OCI-LY1 (cell line): ENCODE data around the gene PUS7L.

Experiments
- EZH2 ChIP-seq: fragments of 200-600 bp; sonication (generic), shearing (Covaris generic); IDR thresholded peaks from 2 replicates; pipeline ENCODE4 v1.8.0; 2017; ENCODE audit warnings: borderline replicate concordance, mixed run types, mild to moderate bottlenecking, antibody characterized with exemption, low read length, moderate library complexity, mixed read lengths
- TF ChIP-seq, protein P1 (sequence below): fragments of 200-600 bp; sonication (generic), shearing (Covaris generic); IDR thresholded peaks from 2 replicates; pipeline ENCODE4 v1.5.1; 2017; ENCODE audit warnings: mild to moderate bottlenecking, antibody characterized with exemption, low read length, moderate library complexity, mixed read lengths

DNA sequence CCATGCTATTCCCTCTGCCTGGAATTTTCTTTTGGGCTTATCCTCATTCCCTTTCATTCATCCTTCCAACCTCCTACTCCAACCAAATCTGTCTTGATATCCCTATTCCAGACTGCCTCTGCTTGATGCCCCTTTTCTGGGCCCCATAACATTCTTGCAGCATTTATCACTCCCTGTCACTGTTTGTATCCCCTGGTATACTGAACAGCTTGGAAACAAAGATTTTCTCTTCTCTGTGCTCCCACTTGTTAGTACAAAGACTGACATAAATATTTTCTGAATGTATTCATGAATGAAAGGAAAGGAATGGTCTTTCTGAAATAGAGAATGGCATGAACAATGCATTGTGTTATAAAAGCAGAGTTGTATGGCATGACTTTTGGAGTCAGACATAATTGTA is 7.7 kb upstream of the PUS7L start:
- TF ChIP-seq, protein P1, sequence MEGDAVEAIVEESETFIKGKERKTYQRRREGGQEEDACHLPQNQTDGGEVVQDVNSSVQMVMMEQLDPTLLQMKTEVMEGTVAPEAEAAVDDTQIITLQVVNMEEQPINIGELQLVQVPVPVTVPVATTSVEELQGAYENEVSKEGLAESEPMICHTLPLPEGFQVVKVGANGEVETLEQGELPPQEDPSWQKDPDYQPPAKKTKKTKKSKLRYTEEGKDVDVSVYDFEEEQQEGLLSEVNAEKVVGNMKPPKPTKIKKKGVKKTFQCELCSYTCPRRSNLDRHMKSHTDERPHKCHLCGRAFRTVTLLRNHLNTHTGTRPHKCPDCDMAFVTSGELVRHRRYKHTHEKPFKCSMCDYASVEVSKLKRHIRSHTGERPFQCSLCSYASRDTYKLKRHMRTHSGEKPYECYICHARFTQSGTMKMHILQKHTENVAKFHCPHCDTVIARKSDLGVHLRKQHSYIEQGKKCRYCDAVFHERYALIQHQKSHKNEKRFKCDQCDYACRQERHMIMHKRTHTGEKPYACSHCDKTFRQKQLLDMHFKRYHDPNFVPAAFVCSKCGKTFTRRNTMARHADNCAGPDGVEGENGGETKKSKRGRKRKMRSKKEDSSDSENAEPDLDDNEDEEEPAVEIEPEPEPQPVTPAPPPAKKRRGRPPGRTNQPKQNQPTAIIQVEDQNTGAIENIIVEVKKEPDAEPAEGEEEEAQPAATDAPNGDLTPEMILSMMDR = no peak
- no peak for TF ChIP-seq EZH2
